ENCODE measurements around the gene PRPF39. TPM values are rescaled to one million over a fixed set of nuclear protein-coding genes. Genes with fewer than 3 reads are reported as not detected.

Gene PRPF39
- total RNA-seq: 59.8 TPM

- Histone ChIP-seq H3K9me3 (ENCODE audit: low read depth, low read length) (no peaks in the 10 kb centered on the region), H3K27me3 (ENCODE audit: insufficient read depth, low read length) (no peaks in the 10 kb centered on the region), H3K4me1 (ENCODE audit: insufficient read depth, low read length) (peaks cover 36% of the 10 kb centered on the region), H3K4me3 (ENCODE audit: low read length) (peak within 1 kb of the TSS; percentile 92)
These were observed at the start of gene PRPF39 for GRCh38 chr14:45083976-45084722. Gene PRPF39 (plus strand): TSS chr14:45084116. CDS start chr14:45095240, 11,124 bp downstream.

GRCh38 chr14:45034730-45035129 is 49.2 kb upstream of the PRPF39 start:
- no peak overlapping the region for H3K4me3 ChIP-seq (ENCODE audit: low read length)
- H3K9me3 ChIP-seq (ENCODE audit: low read depth, low read length): no peaks in the 10 kb centered on the region
- H3K4me1 ChIP-seq (ENCODE audit: insufficient read depth, low read length): no peaks in the 10 kb centered on the region
- H3K27me3 ChIP-seq (ENCODE audit: insufficient read depth, low read length): no peaks in the 10 kb centered on the region

GRCh38 chr14:45038256-45038655 is 45.7 kb upstream of the PRPF39 start:
- no peaks in the 10 kb centered on the region for H3K9me3 ChIP-seq (ENCODE audit: low read depth, low read length)
- no peak overlapping the region for H3K4me3 ChIP-seq (ENCODE audit: low read length)
- H3K27me3 ChIP-seq (ENCODE audit: insufficient read depth, low read length): no peaks in the 10 kb centered on the region
- H3K4me1 ChIP-seq (ENCODE audit: insufficient read depth, low read length): no peaks in the 10 kb centered on the region

- Histone ChIP-seq H3K4me1 (ENCODE audit: insufficient read depth, low read length) (no peaks in the 10 kb centered on the region), H3K27me3 (ENCODE audit: insufficient read depth, low read length) (no peaks in the 10 kb centered on the region), H3K4me3 (ENCODE audit: low read length) (no peak overlapping the region), H3K9me3 (ENCODE audit: low read depth, low read length) (no peaks in the 10 kb centered on the region)
These were observed 45.1 kb upstream of the PRPF39 start for GRCh38 chr14:45038865-45039264.

- H3K4me3 ChIP-seq (ENCODE audit: low read length): no peak overlapping the region
- H3K4me1 ChIP-seq (ENCODE audit: insufficient read depth, low read length): no peaks in the 10 kb centered on the region
- no peaks in the 10 kb centered on the region for H3K27me3 ChIP-seq (ENCODE audit: insufficient read depth, low read length)
- no peaks in the 10 kb centered on the region for H3K9me3 ChIP-seq (ENCODE audit: low read depth, low read length)
These were observed 44.5 kb upstream of the PRPF39 start for GRCh38 chr14:45039390-45039789.

- Histone ChIP-seq H3K27me3 (ENCODE audit: insufficient read depth, low read length) (no peaks in the 10 kb centered on the region), H3K4me3 (ENCODE audit: low read length) (no peak overlapping the region), H3K4me1 (ENCODE audit: insufficient read depth, low read length) (no peaks in the 10 kb centered on the region), H3K9me3 (ENCODE audit: low read depth, low read length) (no peaks in the 10 kb centered on the region)
These were observed 42.3 kb upstream of the PRPF39 start for GRCh38 chr14:45041641-45042040.

- no peaks in the 10 kb centered on the region for H3K4me1 ChIP-seq (ENCODE audit: insufficient read depth, low read length)
- no peaks in the 10 kb centered on the region for H3K9me3 ChIP-seq (ENCODE audit: low read depth, low read length)
- no peak overlapping the region for H3K4me3 ChIP-seq (ENCODE audit: low read length)
- no peaks in the 10 kb centered on the region for H3K27me3 ChIP-seq (ENCODE audit: insufficient read depth, low read length)
These were observed 39.3 kb upstream of the PRPF39 start for GRCh38 chr14:45044638-45045037.

GRCh38 chr14:45048385-45048784 is 35.5 kb upstream of the PRPF39 start:
- no peaks in the 10 kb centered on the region for H3K27me3 ChIP-seq (ENCODE audit: insufficient read depth, low read length)
- H3K4me1 ChIP-seq (ENCODE audit: insufficient read depth, low read length): no peaks in the 10 kb centered on the region
- no peaks in the 10 kb centered on the region for H3K9me3 ChIP-seq (ENCODE audit: low read depth, low read length)
- H3K4me3 ChIP-seq (ENCODE audit: low read length): no peak overlapping the region

GRCh38 chr14:45051180-45051579 is 32.7 kb upstream of the PRPF39 start:
- Histone ChIP-seq H3K4me3 (ENCODE audit: low read length) (no peak overlapping the region), H3K4me1 (ENCODE audit: insufficient read depth, low read length) (no peaks in the 10 kb centered on the region), H3K27me3 (ENCODE audit: insufficient read depth, low read length) (no peaks in the 10 kb centered on the region), H3K9me3 (ENCODE audit: low read depth, low read length) (no peaks in the 10 kb centered on the region)

- Histone ChIP-seq H3K9me3 (ENCODE audit: low read depth, low read length) (no peaks in the 10 kb centered on the region), H3K4me1 (ENCODE audit: insufficient read depth, low read length) (no peaks in the 10 kb centered on the region), H3K27me3 (ENCODE audit: insufficient read depth, low read length) (no peaks in the 10 kb centered on the region), H3K4me3 (ENCODE audit: low read length) (no peak overlapping the region)
These were observed 32.0 kb upstream of the PRPF39 start for GRCh38 chr14:45051896-45052295.

GRCh38 chr14:45057349-45057748 is 26.6 kb upstream of the PRPF39 start:
- Histone ChIP-seq H3K4me3 (ENCODE audit: low read length) (no peak overlapping the region), H3K9me3 (ENCODE audit: low read depth, low read length) (no peaks in the 10 kb centered on the region), H3K27me3 (ENCODE audit: insufficient read depth, low read length) (no peaks in the 10 kb centered on the region), H3K4me1 (ENCODE audit: insufficient read depth, low read length) (no peaks in the 10 kb centered on the region)

- Histone ChIP-seq H3K4me3 (ENCODE audit: low read length) (no peak overlapping the region), H3K9me3 (ENCODE audit: low read depth, low read length) (no peaks in the 10 kb centered on the region), H3K4me1 (ENCODE audit: insufficient read depth, low read length) (no peaks in the 10 kb centered on the region), H3K27me3 (ENCODE audit: insufficient read depth, low read length) (no peaks in the 10 kb centered on the region)
These were observed 26.0 kb upstream of the PRPF39 start for GRCh38 chr14:45057881-45058364.

GRCh38 chr14:45060551-45060950 is 23.4 kb upstream of the PRPF39 start:
- no peak overlapping the region for H3K4me3 ChIP-seq (ENCODE audit: low read length)
- no peaks in the 10 kb centered on the region for H3K4me1 ChIP-seq (ENCODE audit: insufficient read depth, low read length)
- H3K27me3 ChIP-seq (ENCODE audit: insufficient read depth, low read length): no peaks in the 10 kb centered on the region
- no peaks in the 10 kb centered on the region for H3K9me3 ChIP-seq (ENCODE audit: low read depth, low read length)

- H3K4me1 ChIP-seq (ENCODE audit: insufficient read depth, low read length): no peaks in the 10 kb centered on the region
- H3K9me3 ChIP-seq (ENCODE audit: low read depth, low read length): no peaks in the 10 kb centered on the region
These were observed 18.4 kb upstream of the PRPF39 start for GRCh38 chr14:45065540-45065939.

GRCh38 chr14:45065956-45066355 is 18.0 kb upstream of the PRPF39 start:
- H3K4me3 ChIP-seq (ENCODE audit: low read length): no peak overlapping the region
- no peaks in the 10 kb centered on the region for H3K27me3 ChIP-seq (ENCODE audit: insufficient read depth, low read length)
- no peaks in the 10 kb centered on the region for H3K4me1 ChIP-seq (ENCODE audit: insufficient read depth, low read length)
- no peaks in the 10 kb centered on the region for H3K9me3 ChIP-seq (ENCODE audit: low read depth, low read length)

More at GRCh38 chr14:45065540-45065939, 18.4 kb upstream of the PRPF39 start:
- no peaks in the 10 kb centered on the region for H3K27me3 ChIP-seq (ENCODE audit: insufficient read depth, low read length)
- H3K4me3 ChIP-seq (ENCODE audit: low read length): no peak overlapping the region

- Histone ChIP-seq H3K9me3 (ENCODE audit: low read depth, low read length) (no peaks in the 10 kb centered on the region), H3K4me1 (ENCODE audit: insufficient read depth, low read length) (no peaks in the 10 kb centered on the region), H3K4me3 (ENCODE audit: low read length) (no peak overlapping the region), H3K27me3 (ENCODE audit: insufficient read depth, low read length) (no peaks in the 10 kb centered on the region)
These were observed 17.2 kb upstream of the PRPF39 start for GRCh38 chr14:45066667-45067066.
